Erythroblast (primary cell): ENCODE results near the gene SERPINB1.

ENCODE experiments used
- GATA1 ChIP-seq: IDR thresholded peaks from 2 replicates; pipeline ENCODE4 v1.6.1; 2011; ENCODE audit warnings: low read depth, mild to moderate bottlenecking, control low read depth, low read length, moderate library complexity
- POLR2A ChIP-seq: IDR thresholded peaks from 2 replicates; pipeline ENCODE4 v1.6.1; 2011; ENCODE audit warnings: mild to moderate bottlenecking, low read length

DNA sequence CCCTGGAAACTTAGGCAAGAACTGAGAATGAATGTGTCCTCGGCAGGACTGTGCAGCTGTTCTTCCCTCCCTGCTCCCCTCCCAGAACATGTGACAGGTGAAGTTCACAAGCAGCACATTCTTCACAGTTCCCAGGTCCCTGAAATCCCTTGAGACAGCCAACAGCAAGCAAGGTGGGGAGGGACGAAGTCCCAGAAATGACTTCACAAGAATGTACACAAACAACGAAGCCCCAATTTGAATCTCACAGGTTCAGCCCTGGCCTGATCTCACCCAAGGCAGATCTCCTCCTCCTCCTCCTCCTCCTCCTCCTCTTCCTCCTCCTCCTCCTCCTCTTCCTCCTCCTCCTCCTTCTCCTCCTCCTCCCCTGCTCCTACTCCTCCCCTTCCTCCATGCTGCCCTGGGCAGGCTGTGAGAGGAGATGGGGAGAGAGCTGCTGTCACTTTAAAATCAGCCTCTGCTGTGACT is 44.1 kb downstream of the SERPINB1 start:
- TF ChIP-seq POLR2A = no peak
- no peak for TF ChIP-seq GATA1
